ENCODE results near the gene SPTBN1.
A peak's percentile ranks its signal among the peaks of the same experiment; 100 is the strongest.

SPTBN1 gene

GRCh38 chr2:54556621-54557121 lies 100.5 kb downstream of the SPTBN1 start:
- H3K4me3 ChIP-seq (ENCODE audit: low read length), result peak overlapping the region; percentile 86

GRCh38 chr2:54557211-54557600 lies 101.1 kb downstream of the SPTBN1 start:
- H3K4me3 ChIP-seq (ENCODE audit: low read length), result peak overlapping the region; percentile 86
- H3K27me3 ChIP-seq (ENCODE audit: insufficient read depth, low read length), result no peaks in the 10 kb centered on the region
- H3K4me1 ChIP-seq (ENCODE audit: insufficient read depth, low read length), result peaks cover 20% of the 10 kb centered on the region
- no peaks in the 10 kb centered on the region for H3K36me3 ChIP-seq (ENCODE audit: insufficient read depth, low read length)
- 55% methylated on average over 1 of the region's 1 CpG for WGBS
- no peaks in the 10 kb centered on the region for H3K9me3 ChIP-seq (ENCODE audit: insufficient read depth, low read depth, low read length)
- H3K9ac ChIP-seq (ENCODE audit: low read depth, low read length), result peak overlapping the region; percentile 85
- H3K27ac ChIP-seq (ENCODE audit: low read depth, low read length), result peak overlapping the region; percentile 90; the same call in 1 of the 2 replicates

More at GRCh38 chr2:54556621-54557121, 100.5 kb downstream of the SPTBN1 start:
- no peaks in the 10 kb centered on the region for H3K36me3 ChIP-seq (ENCODE audit: insufficient read depth, low read length)
- 100% methylated on average over 1 of the region's 2 CpGs for WGBS
- no peaks in the 10 kb centered on the region for H3K27me3 ChIP-seq (ENCODE audit: insufficient read depth, low read length)
- peak overlapping the region; percentile 85; the same call in 1 of the 2 replicates for H3K9ac ChIP-seq (ENCODE audit: low read depth, low read length)
- no peak overlapping the region for H3K27ac ChIP-seq (ENCODE audit: low read depth, low read length)
- no peaks in the 10 kb centered on the region for H3K9me3 ChIP-seq (ENCODE audit: insufficient read depth, low read depth, low read length)
- peaks cover 16% of the 10 kb centered on the region for H3K4me1 ChIP-seq (ENCODE audit: insufficient read depth, low read length)

- Histone ChIP-seq H3K27me3 (ENCODE audit: insufficient read depth, low read length) (no peaks in the 10 kb centered on the region), H3K36me3 (ENCODE audit: insufficient read depth, low read length) (no peaks in the 10 kb centered on the region), H3K4me3 (ENCODE audit: low read length) (peak overlapping the region; percentile 86), H3K4me1 (ENCODE audit: insufficient read depth, low read length) (peaks cover 22% of the 10 kb centered on the region), H3K9ac (ENCODE audit: low read depth, low read length) (peak overlapping the region; percentile 85), H3K9me3 (ENCODE audit: insufficient read depth, low read depth, low read length) (no peaks in the 10 kb centered on the region), H3K27ac (ENCODE audit: low read depth, low read length) (peak overlapping the region; percentile 90)
- WGBS, result 1% methylated on average over 48 of the region's 48 CpGs
Measured at GRCh38 chr2:54557601-54558187, 101.6 kb downstream of the SPTBN1 start.

GRCh38 chr2:54558188-54559005 lies 102.3 kb downstream of the SPTBN1 start:
- Histone ChIP-seq H3K27ac (ENCODE audit: low read depth, low read length) (peak overlapping the region; percentile 90), H3K4me1 (ENCODE audit: insufficient read depth, low read length) (peaks cover 24% of the 10 kb centered on the region), H3K9me3 (ENCODE audit: insufficient read depth, low read depth, low read length) (no peaks in the 10 kb centered on the region), H3K27me3 (ENCODE audit: insufficient read depth, low read length) (no peaks in the 10 kb centered on the region), H3K4me3 (ENCODE audit: low read length) (peak overlapping the region; percentile 86), H3K36me3 (ENCODE audit: insufficient read depth, low read length) (no peaks in the 10 kb centered on the region), H3K9ac (ENCODE audit: low read depth, low read length) (peak overlapping the region; percentile 85)
- WGBS, result under 1% methylated on average over 59 of the region's 59 CpGs

- no peaks in the 10 kb centered on the region for H3K9me3 ChIP-seq (ENCODE audit: insufficient read depth, low read depth, low read length)
- WGBS, result 0% methylated on average over 5 of the region's 5 CpGs
- H3K9ac ChIP-seq (ENCODE audit: low read depth, low read length), result peak overlapping the region; percentile 85
- H3K27me3 ChIP-seq (ENCODE audit: insufficient read depth, low read length), result no peaks in the 10 kb centered on the region
- H3K27ac ChIP-seq (ENCODE audit: low read depth, low read length), result peak overlapping the region; percentile 90
- peaks cover 24% of the 10 kb centered on the region for H3K4me1 ChIP-seq (ENCODE audit: insufficient read depth, low read length)
- H3K36me3 ChIP-seq (ENCODE audit: insufficient read depth, low read length), result no peaks in the 10 kb centered on the region
- peak overlapping the region; percentile 86 for H3K4me3 ChIP-seq (ENCODE audit: low read length)
Measured at GRCh38 chr2:54559006-54559445, 102.9 kb downstream of the SPTBN1 start.

GRCh38 chr2:54559593-54560145 lies 103.5 kb downstream of the SPTBN1 start:
- Histone ChIP-seq H3K9ac (ENCODE audit: low read depth, low read length) (peak overlapping the region; percentile 85), H3K27ac (ENCODE audit: low read depth, low read length) (peak overlapping the region; percentile 90; the same call in 1 of the 2 replicates), H3K4me3 (ENCODE audit: low read length) (peak overlapping the region; percentile 86), H3K27me3 (ENCODE audit: insufficient read depth, low read length) (no peaks in the 10 kb centered on the region), H3K36me3 (ENCODE audit: insufficient read depth, low read length) (no peaks in the 10 kb centered on the region), H3K9me3 (ENCODE audit: insufficient read depth, low read depth, low read length) (no peaks in the 10 kb centered on the region), H3K4me1 (ENCODE audit: insufficient read depth, low read length) (peaks cover 28% of the 10 kb centered on the region)
- WGBS, result under 1% methylated on average over 9 of the region's 9 CpGs

- H3K9ac ChIP-seq (ENCODE audit: low read depth, low read length), result peak overlapping the region; percentile 85
- H3K27ac ChIP-seq (ENCODE audit: low read depth, low read length), result peak overlapping the region; percentile 90
- H3K4me3 ChIP-seq (ENCODE audit: low read length), result peak overlapping the region; percentile 86
- H3K9me3 ChIP-seq (ENCODE audit: insufficient read depth, low read depth, low read length), result no peaks in the 10 kb centered on the region
- H3K4me1 ChIP-seq (ENCODE audit: insufficient read depth, low read length), result peaks cover 28% of the 10 kb centered on the region
- no peaks in the 10 kb centered on the region for H3K27me3 ChIP-seq (ENCODE audit: insufficient read depth, low read length)
- H3K36me3 ChIP-seq (ENCODE audit: insufficient read depth, low read length), result no peaks in the 10 kb centered on the region
- 6% methylated on average over 18 of the region's 19 CpGs for WGBS
Measured at GRCh38 chr2:54560146-54560881, 104.2 kb downstream of the SPTBN1 start.

- Histone ChIP-seq H3K9me3 (ENCODE audit: insufficient read depth, low read depth, low read length) (no peaks in the 10 kb centered on the region), H3K27me3 (ENCODE audit: insufficient read depth, low read length) (no peaks in the 10 kb centered on the region), H3K36me3 (ENCODE audit: insufficient read depth, low read length) (no peaks in the 10 kb centered on the region), H3K27ac (ENCODE audit: low read depth, low read length) (no peak overlapping the region), H3K9ac (ENCODE audit: low read depth, low read length) (no peak overlapping the region), H3K4me3 (ENCODE audit: low read length) (peak overlapping the region; percentile 86), H3K4me1 (ENCODE audit: insufficient read depth, low read length) (peaks cover 28% of the 10 kb centered on the region)
- 56% methylated on average over 4 of the region's 4 CpGs for WGBS
Measured at GRCh38 chr2:54561010-54561409, 104.9 kb downstream of the SPTBN1 start.

GRCh38 chr2:54564439-54564838 lies 108.3 kb downstream of the SPTBN1 start:
- Histone ChIP-seq H3K36me3 (ENCODE audit: insufficient read depth, low read length) (no peaks in the 10 kb centered on the region), H3K9ac (ENCODE audit: low read depth, low read length) (no peak overlapping the region), H3K9me3 (ENCODE audit: insufficient read depth, low read depth, low read length) (no peaks in the 10 kb centered on the region), H3K27me3 (ENCODE audit: insufficient read depth, low read length) (no peaks in the 10 kb centered on the region), H3K27ac (ENCODE audit: low read depth, low read length) (no peak overlapping the region), H3K4me3 (ENCODE audit: low read length) (no peak overlapping the region), H3K4me1 (ENCODE audit: insufficient read depth, low read length) (peaks cover 28% of the 10 kb centered on the region)
- 89% methylated on average over 2 of the region's 2 CpGs for WGBS

GRCh38 chr2:54565551-54565950 lies 109.4 kb downstream of the SPTBN1 start:
- no peak overlapping the region for H3K4me3 ChIP-seq (ENCODE audit: low read length)
- H3K36me3 ChIP-seq (ENCODE audit: insufficient read depth, low read length), result no peaks in the 10 kb centered on the region
- no peak overlapping the region for H3K9ac ChIP-seq (ENCODE audit: low read depth, low read length)
- H3K27ac ChIP-seq (ENCODE audit: low read depth, low read length), result no peak overlapping the region
- H3K27me3 ChIP-seq (ENCODE audit: insufficient read depth, low read length), result no peaks in the 10 kb centered on the region
- peaks cover 39% of the 10 kb centered on the region for H3K4me1 ChIP-seq (ENCODE audit: insufficient read depth, low read length)
- no peaks in the 10 kb centered on the region for H3K9me3 ChIP-seq (ENCODE audit: insufficient read depth, low read depth, low read length)

All from HUES64 (cell line).